ENCODE measurements around the gene C12orf76. TPM values are rescaled to one million over a fixed set of nuclear protein-coding genes. Genes with fewer than 3 reads are reported as not detected.

The C12orf76 gene
- total RNA-seq, 1 experiment from 2014 or later, result 9.7 TPM

DNA sequence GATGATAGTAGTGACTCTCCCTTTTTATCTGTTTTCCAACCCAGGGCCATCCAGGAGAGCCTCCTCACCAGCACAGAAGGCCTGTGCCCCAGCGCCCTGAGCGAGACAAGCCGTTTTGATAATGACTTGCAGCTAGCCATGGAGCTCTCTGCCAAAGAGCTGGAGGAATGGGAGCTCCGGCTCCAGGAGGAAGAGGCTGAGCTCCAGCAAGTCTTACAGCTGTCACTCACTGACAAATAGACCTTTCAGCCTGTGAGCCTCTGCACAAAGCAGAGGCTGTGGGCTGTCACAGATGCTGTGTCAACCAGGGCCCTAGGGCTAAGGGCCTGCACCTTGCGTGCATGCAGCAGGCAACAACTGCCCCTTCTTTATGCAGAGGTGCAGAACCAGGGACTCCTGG lies 11.0 kb downstream of the C12orf76 start:
- no peak overlapping the region for H2BK15ac ChIP-seq (ENCODE audit: low read depth, low read length)
- peaks cover 19 to 20% of the 10 kb centered on the region in 2 experiments for H3K4me1 Mint-ChIP-seq
- H4K20me1 ChIP-seq (ENCODE audit: control insufficient read depth, insufficient read depth, insufficient read length), result no peaks in the 10 kb centered on the region
- no peaks in the 10 kb centered on the region for H3K27me3 ChIP-seq (ENCODE audit: insufficient read depth, low read length)
- no peak overlapping the region for H2BK5ac ChIP-seq (ENCODE audit: insufficient read length, low read length)
- no peak overlapping the region for H4K91ac ChIP-seq (ENCODE audit: insufficient read length, low read depth, low read length)
- TF ChIP-seq, protein P1, sequence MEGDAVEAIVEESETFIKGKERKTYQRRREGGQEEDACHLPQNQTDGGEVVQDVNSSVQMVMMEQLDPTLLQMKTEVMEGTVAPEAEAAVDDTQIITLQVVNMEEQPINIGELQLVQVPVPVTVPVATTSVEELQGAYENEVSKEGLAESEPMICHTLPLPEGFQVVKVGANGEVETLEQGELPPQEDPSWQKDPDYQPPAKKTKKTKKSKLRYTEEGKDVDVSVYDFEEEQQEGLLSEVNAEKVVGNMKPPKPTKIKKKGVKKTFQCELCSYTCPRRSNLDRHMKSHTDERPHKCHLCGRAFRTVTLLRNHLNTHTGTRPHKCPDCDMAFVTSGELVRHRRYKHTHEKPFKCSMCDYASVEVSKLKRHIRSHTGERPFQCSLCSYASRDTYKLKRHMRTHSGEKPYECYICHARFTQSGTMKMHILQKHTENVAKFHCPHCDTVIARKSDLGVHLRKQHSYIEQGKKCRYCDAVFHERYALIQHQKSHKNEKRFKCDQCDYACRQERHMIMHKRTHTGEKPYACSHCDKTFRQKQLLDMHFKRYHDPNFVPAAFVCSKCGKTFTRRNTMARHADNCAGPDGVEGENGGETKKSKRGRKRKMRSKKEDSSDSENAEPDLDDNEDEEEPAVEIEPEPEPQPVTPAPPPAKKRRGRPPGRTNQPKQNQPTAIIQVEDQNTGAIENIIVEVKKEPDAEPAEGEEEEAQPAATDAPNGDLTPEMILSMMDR (conservative IDR thresholded peaks at IDR 0.05), result no peak
- no peak overlapping the region for H3K56ac ChIP-seq (ENCODE audit: insufficient read length, low read depth, low read length)
- WGBS (ENCODE audit: extremely low coverage, insufficient read length, low lambda C conversion rate), result no CpG with 5 or more reads among the region's 5 CpGs
- no peak overlapping the region for H2BK12ac ChIP-seq (ENCODE audit: insufficient read length, low read depth, low read length)
- H3K14ac ChIP-seq (ENCODE audit: insufficient read depth, low read length), result no peak overlapping the region
- H4K8ac ChIP-seq (replicated peaks; ENCODE audit: insufficient read length, low read depth, low read length), result no peak overlapping the region
- H3K9me3 Mint-ChIP-seq, result no peaks in the 10 kb centered on the region; a peak in 1 of 5 replicates
- no peak overlapping the region for H2BK20ac ChIP-seq (ENCODE audit: low read depth, low read length, poor library complexity, severe bottlenecking)
- no peaks in the 10 kb centered on the region for H3K79me2 ChIP-seq (ENCODE audit: insufficient read depth, low read length)
- no peaks in the 10 kb centered on the region for H3K4me1 ChIP-seq (ENCODE audit: insufficient read depth, low read length)
- no peaks in the 10 kb centered on the region for H3K23me2 ChIP-seq (ENCODE audit: insufficient read length, low read depth, low read length, poor library complexity, severe bottlenecking)
- H3K27me3 Mint-ChIP-seq (ENCODE audit: low read depth), result no peaks in the 10 kb centered on the region
- H3K18ac ChIP-seq (ENCODE audit: insufficient read length, low read depth, low read length), result no peak overlapping the region
- no peak overlapping the region for H3K9ac ChIP-seq (ENCODE audit: extremely low read depth, insufficient read length, low read length)
- H3K27ac ChIP-seq (ENCODE audit: insufficient read length, low read depth, low read length), result no peak overlapping the region
- H3K27ac Mint-ChIP-seq, result no peak overlapping the region
- H4K5ac ChIP-seq (ENCODE audit: insufficient read length, low read depth, low read length), result no peak overlapping the region
- DNase-seq, result no peak
- no peak overlapping the region for H3K23ac ChIP-seq (ENCODE audit: insufficient read length, low read depth, low read length)
- H3K79me1 ChIP-seq (ENCODE audit: insufficient read depth, low read depth, low read length, poor library complexity, severe bottlenecking), result no peaks in the 10 kb centered on the region
- H3K4ac ChIP-seq (ENCODE audit: low read depth, low read length), result no peak overlapping the region
- H3T11ph ChIP-seq (ENCODE audit: low read length), result no peak overlapping the region
- H2AFZ ChIP-seq (ENCODE audit: low read length), result no peak overlapping the region
- H3K9me3 ChIP-seq (ENCODE audit: control insufficient read depth, low read depth, low read length), result no peaks in the 10 kb centered on the region
- peaks cover 4 to 24% (median 20%) of the 10 kb centered on the region in 3 experiments; a peak in 6 of 7 replicates for H3K36me3 Mint-ChIP-seq (ENCODE audit: insufficient read depth in 1 of 3, low read depth in 3 of 3)
- H3K4me2 ChIP-seq (ENCODE audit: insufficient read depth, insufficient read length, low read length), result no peak overlapping the region
- no peak overlapping the region for H2BK120ac ChIP-seq (ENCODE audit: low read depth, low read length, poor library complexity, severe bottlenecking)
- H2AK5ac ChIP-seq (ENCODE audit: insufficient read length, low read length), result no peak overlapping the region
- H3K4me3 Mint-ChIP-seq, result no peak overlapping the region

All from H9 (cell line).